IPS-NIHi7 (cell line): ENCODE results near the gene STAT5B.
"Not testable (repeated sequence)": the region's sequence is repeated elsewhere in the genome, so short reads cannot be mapped to it uniquely, and the experiment has no call there.

Experiments used
- DNase-seq: peaks from one replicate; pipeline ENCODE4 v3.0.0; 2012; ENCODE audit warnings: mixed read lengths; ENCODE audit errors: extremely low spot score

The STAT5B gene

GRCh38 chr17:42276359-42276608 lies at the start of gene STAT5B:
TSS of gene STAT5B (minus strand) at chr17:42276391. CDS start at chr17:42232127, 44,264 bp downstream.
- peak; percentile 90 for DNase-seq

- DNase-seq = no peak
Observed at GRCh38 chr17:42325026-42325425, 48.8 kb upstream of the STAT5B start.

DNA sequence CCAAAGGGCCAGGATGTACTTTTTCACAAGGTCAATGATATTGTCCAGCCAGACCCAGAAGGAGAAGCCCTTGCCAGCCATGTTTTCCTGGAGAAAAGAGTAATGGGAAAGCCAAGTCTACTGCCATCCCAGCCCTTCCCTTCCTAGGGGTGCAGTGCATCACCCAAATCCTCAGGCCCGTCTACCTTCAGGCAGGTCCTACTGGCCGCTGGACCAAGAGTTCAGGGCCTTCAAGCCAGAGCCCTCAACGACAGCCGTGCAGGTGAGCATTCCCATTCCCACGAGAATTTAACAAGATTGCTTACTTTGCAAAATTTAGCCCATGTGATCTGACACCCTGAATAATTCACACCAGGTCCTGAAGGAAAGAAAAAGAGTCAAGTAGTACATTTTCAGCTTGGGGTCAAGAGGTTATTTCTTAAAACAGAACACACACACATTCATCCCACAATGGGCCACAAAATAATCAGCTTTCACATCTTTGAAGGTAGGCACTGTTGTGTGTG lies 47.1 kb upstream of the STAT5B start:
- no peak for DNase-seq

GRCh38 chr17:42322382-42323267 lies 46.4 kb upstream of the STAT5B start:
- peak; percentile 96 for DNase-seq

DNA sequence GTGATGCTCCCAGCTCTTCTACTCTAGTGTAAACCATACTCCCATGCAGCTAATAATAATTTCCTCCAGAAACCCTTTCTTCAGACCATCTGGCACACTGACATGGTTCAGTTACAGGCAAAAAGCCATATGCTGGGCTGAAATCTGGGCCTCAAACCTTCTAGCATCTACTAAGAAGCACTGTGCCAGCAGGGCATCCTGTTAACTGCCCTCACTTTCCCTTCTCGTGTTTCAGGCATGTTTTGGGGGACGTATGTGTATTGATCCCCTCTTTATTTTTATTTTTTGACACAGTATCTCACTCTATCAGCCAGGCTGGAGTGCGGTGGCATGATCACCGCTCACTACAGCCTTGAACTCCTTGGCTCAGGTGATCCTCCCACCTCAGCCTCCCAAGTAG lies 45.4 kb upstream of the STAT5B start:
- no peak for DNase-seq

GRCh38 chr17:42317967-42318366 lies 41.8 kb upstream of the STAT5B start:
- not testable (repeated sequence) for DNase-seq

DNA sequence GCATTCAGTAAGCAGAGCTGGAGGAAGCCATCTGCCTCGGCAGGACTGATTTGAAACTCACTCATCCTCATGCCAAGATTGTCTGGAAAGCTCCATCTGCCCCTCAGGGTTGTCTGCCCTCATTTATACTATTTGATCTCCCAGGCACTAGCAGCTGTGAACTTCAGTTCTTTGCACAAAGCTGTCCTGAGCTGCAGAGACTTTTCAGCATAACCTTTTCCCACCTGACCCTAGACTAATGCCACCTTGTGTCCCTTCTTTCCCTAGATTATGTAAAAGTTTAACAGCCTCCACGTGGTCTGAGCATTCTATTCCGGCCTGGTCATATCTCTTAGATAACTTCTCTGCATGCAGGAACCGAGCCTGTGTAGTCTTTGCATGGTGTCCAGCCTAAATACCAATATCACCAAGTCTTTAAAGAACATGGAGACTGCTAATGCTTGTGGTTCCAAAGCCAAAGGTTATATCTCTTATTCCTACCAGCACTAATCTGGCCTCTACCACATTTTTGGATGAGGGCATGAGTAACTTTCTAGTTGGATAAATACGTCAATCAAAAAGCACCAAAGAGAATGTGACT lies 41.2 kb upstream of the STAT5B start:
- no peak for DNase-seq

DNA sequence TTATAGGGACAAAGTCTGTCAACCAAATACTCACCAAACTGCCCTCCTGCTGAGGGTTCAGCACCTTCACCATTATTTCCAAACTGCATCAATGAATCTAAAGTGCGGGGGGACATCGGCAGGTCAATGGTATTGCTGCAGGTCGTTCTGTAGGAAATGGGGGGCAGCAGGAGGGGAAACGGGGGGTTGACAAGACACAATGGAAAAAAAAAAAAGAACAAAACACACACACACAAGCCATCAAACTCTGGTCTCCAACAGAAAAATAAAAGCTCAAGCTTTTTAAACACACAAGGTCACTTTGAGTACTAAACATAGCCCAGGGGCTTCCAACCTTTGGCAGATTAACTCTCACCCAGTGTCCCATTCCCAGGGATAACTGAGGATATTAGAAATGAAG lies 40.6 kb upstream of the STAT5B start:
- DNase-seq = no peak

- DNase-seq = no peak
Observed at GRCh38 chr17:42315402-42316156, 39.4 kb upstream of the STAT5B start.

GRCh38 chr17:42313773-42314566 lies 37.8 kb upstream of the STAT5B start:
- DNase-seq = no peak

DNA sequence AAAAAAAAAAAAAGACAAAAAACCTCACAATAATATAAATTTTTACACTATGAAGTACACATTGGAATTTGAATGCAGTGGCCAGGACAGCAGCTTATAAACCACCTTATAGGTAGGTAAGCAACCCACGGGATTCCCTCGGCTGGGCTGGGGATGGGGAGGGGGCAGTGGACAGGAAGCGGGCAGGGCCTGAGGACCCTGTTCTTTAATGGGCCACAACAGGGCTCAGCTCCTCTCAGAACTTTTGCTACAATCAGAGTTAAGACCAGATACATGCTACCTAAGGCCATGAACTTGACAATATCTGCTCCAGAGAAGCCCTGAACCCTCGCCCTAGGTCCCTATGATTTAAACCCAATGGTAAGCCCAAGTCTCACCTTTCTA lies 37.2 kb upstream of the STAT5B start:
- no peak for DNase-seq

GRCh38 chr17:42312285-42313130 lies 36.3 kb upstream of the STAT5B start:
- DNase-seq = peak; percentile 93

- DNase-seq = no peak
Observed at GRCh38 chr17:42312035-42312284, 35.8 kb upstream of the STAT5B start.

GRCh38 chr17:42311240-42312034 lies 35.2 kb upstream of the STAT5B start:
- peak; percentile 66 for DNase-seq

GRCh38 chr17:42310787-42311215 lies 34.6 kb upstream of the STAT5B start:
- no peak for DNase-seq

- DNase-seq = peak; percentile 41
Observed at GRCh38 chr17:42309986-42310786, 34.0 kb upstream of the STAT5B start.

DNA sequence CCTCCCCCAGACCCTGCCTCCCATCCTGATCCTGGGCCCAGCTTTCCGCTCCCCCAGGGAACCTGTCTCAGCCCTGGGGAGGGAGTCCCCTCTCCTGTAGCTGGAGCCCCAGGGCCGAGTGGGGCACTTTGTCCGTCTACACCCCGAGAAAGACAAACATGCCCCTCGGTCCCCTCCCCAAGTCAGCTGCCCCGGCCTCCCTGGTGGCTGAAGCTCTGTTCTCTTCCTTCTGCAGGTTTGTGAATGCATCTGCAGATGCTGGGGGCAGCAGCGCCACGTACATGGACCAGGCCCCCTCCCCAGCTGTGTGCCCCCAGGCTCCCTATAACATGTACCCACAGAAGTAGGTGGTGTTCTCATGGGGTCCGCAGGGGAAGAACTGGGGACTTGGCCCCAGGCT lies 33.0 kb upstream of the STAT5B start:
- DNase-seq = no peak

DNA sequence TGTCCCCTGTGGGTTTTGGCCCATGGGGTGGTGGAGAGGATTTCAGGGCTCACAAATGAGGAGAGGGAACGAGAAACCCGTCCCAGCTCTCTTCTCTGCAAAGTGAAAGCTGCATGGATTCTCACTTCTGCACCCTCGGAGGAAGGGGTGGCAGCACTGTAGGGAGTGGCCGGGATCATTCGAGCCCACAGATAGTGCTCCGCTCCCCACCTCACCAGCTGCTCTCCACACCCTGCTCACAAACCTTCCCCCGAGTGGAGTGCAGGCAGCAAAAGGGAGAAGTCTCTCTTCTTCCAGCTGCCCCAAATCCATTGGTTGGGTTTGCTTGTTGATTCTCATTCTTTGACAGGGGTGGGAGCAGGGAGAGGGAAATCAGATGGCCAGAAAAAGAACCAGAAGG lies 32.3 kb upstream of the STAT5B start:
- DNase-seq = no peak

GRCh38 chr17:42307362-42307927 lies 31.3 kb upstream of the STAT5B start:
- DNase-seq = no peak
